Ascending aorta (tissue), 2 donors: ENCODE data around the gene MYLK4. TPM values are rescaled to one million over a fixed set of nuclear protein-coding genes. Genes with fewer than 3 reads are reported as not detected.

Source experiments
- DNase-seq, 2 donors: peaks; one replicate each; pipeline ENCODE4 v3.0.0-alpha.2; 2019; ENCODE audit warnings: low spot score in 2 of 2
- H3K27ac ChIP-seq, 2 donors: fragments of 200-600 bp; sonication (generic); one replicate each; pipeline ENCODE4 v1.5.1; 2016 to 2017; ENCODE audit warnings: mild to moderate bottlenecking in 1 of 2
- H3K27me3 ChIP-seq: fragments of 200-600 bp; sonication (generic); one replicate; pipeline ENCODE4 v1.5.1; 2017
- H3K36me3 ChIP-seq, 2 donors: fragments of 200-600 bp; sonication (generic); one replicate each; pipeline ENCODE4 v1.5.1; 2016
- H3K4me1 ChIP-seq, 2 donors: fragments of 200-600 bp; sonication (generic); one replicate each; pipeline ENCODE4 v1.5.1; 2016 to 2017; ENCODE audit warnings: mild to moderate bottlenecking in 1 of 2
- H3K4me3 ChIP-seq, 2 donors: fragments of 200-600 bp; sonication (generic); one replicate each; pipeline ENCODE4 v1.5.1; 2016 to 2017; ENCODE audit warnings: mild to moderate bottlenecking in 1 of 2
- H3K9me3 ChIP-seq, 2 donors: fragments of 200-600 bp; sonication (generic); one replicate each; pipeline ENCODE4 v1.5.1; 2016
- CTCF ChIP-seq, 3 experiments: fragments of 200-600 bp in 2 of 3; fragments of 450-650 bp in 1 of 3; sonication (generic) in 2 of 3; IDR thresholded peaks; one replicate each; pipeline ENCODE4 v1.5.1; 2016 to 2019; ENCODE audit warnings: antibody characterized with exemption in 3 of 3, mild to moderate bottlenecking in 1 of 3, moderate library complexity in 1 of 3
- intact Hi-C: fragments of 100-400 bp; cut with DNase I; formaldehyde crosslinking; loops from one replicate; pipeline ENCODE4 v1.15.1; 2023
- total RNA-seq: library from RNA; depleted of rRNA; stranded (reverse); fragments of >200 nt; gene quantifications from one replicate; pipeline ENCODE4 v1.1.0, GENCODE V29; 2016

MYLK4 gene
- total RNA-seq, 1 donor from 2014 or later: not detected

GRCh38 chr6:2738373-2738979, 12.2 kb downstream of the MYLK4 start:
- no peaks in the 10 kb centered on the region for H3K9me3 ChIP-seq
- intact Hi-C loops: loop anchor here (2.0 kb wide), 1 partner anchor 194 kb away; no protein-coding TSS in a partner anchor
- H3K36me3 ChIP-seq: no peaks in the 10 kb centered on the region
- H3K4me3 ChIP-seq: no peak overlapping the region
- peak; percentile 64 to 74 (median 68) for TF ChIP-seq CTCF (IDR thresholded peaks at IDR 0.05)
- no peak overlapping the region for H3K27ac ChIP-seq
- peaks cover 0 to 6% of the 10 kb centered on the region in 2 donors for H3K4me1 ChIP-seq
- no peaks in the 10 kb centered on the region for H3K27me3 ChIP-seq
- peak in 1 of 2 donors; percentile 78 for DNase-seq

- H3K4me3 ChIP-seq: no peak overlapping the region
- intact Hi-C loops: loop anchor here (2.0 kb wide), 1 partner anchor 195 kb away; no protein-coding TSS in a partner anchor
- H3K9me3 ChIP-seq: no peaks in the 10 kb centered on the region
- no peak for TF ChIP-seq CTCF (IDR thresholded peaks at IDR 0.05)
- no peaks in the 10 kb centered on the region for H3K36me3 ChIP-seq
- no peak for DNase-seq
- no peaks in the 10 kb centered on the region for H3K27me3 ChIP-seq
- no peak overlapping the region for H3K27ac ChIP-seq
- H3K4me1 ChIP-seq: peaks cover 0 to 8% of the 10 kb centered on the region in 2 donors
Observed at GRCh38 chr6:2737885-2738284, 12.8 kb downstream of the MYLK4 start.

GRCh38 chr6:2734488-2735166, 16.1 kb downstream of the MYLK4 start:
- no peak for DNase-seq
- no peak for TF ChIP-seq CTCF (IDR thresholded peaks at IDR 0.05)
- intact Hi-C loops: no loop called here

GRCh38 chr6:2733736-2734480, 16.8 kb downstream of the MYLK4 start:
- no peak for TF ChIP-seq CTCF (IDR thresholded peaks at IDR 0.05)
- H3K27me3 ChIP-seq: no peaks in the 10 kb centered on the region
- H3K4me3 ChIP-seq: no peak overlapping the region
- H3K36me3 ChIP-seq: no peaks in the 10 kb centered on the region
- no peak overlapping the region for H3K27ac ChIP-seq
- DNase-seq: no peak
- peaks cover 0 to 14% of the 10 kb centered on the region in 2 donors for H3K4me1 ChIP-seq
- intact Hi-C loops: no loop called here
- no peaks in the 10 kb centered on the region for H3K9me3 ChIP-seq

More at GRCh38 chr6:2734488-2735166, 16.1 kb downstream of the MYLK4 start:
- no peaks in the 10 kb centered on the region for H3K27me3 ChIP-seq
- H3K9me3 ChIP-seq: no peaks in the 10 kb centered on the region
- no peak overlapping the region for H3K4me3 ChIP-seq
- peaks cover 0 to 14% of the 10 kb centered on the region in 2 donors for H3K4me1 ChIP-seq
- H3K27ac ChIP-seq: no peak overlapping the region
- H3K36me3 ChIP-seq: no peaks in the 10 kb centered on the region

- peaks cover 0 to 14% of the 10 kb centered on the region in 2 donors for H3K4me1 ChIP-seq
- no peak for TF ChIP-seq CTCF (IDR thresholded peaks at IDR 0.05)
- H3K4me3 ChIP-seq: no peak overlapping the region
- no peak overlapping the region for H3K27ac ChIP-seq
- H3K9me3 ChIP-seq: no peaks in the 10 kb centered on the region
- peak; percentile 68 to 84 for DNase-seq
- no peaks in the 10 kb centered on the region for H3K36me3 ChIP-seq
- H3K27me3 ChIP-seq: no peaks in the 10 kb centered on the region
- intact Hi-C loops: no loop called here
Observed at GRCh38 chr6:2733324-2733723, 17.4 kb downstream of the MYLK4 start.
